A549 (cell line): ENCODE data around the gene PIR. TPM values are rescaled to one million over a fixed set of nuclear protein-coding genes. Genes with fewer than 3 reads are reported as not detected.
A peak's percentile ranks its signal among the peaks of the same experiment; 100 is the strongest.

ENCODE experiments used
- ATAC-seq, 2 experiments: fragments of 200-7000 bp in 1 of 2; fragments of >200 bp in 1 of 2; cut with Nextera tagmentation in 1 of 2; cut with Tn5 transposase in 1 of 2; 3 replicates each; pipeline versions ENCODE4 v1.8.0 to v1.9.1; 2018 to 2020; ENCODE audit warnings: mild to moderate bottlenecking in 1 of 2, moderate library complexity in 1 of 2
- CTCF ChIA-PET: fragments of 300-600 bp; sonication (Branson Sonifier 250); formaldehyde crosslinking; extraction: SDS; loops from one replicate; lab custom pipeline; 2021; ENCODE audit warnings: antibody characterized with exemption, inconsistent platforms; lab: Yijun Ruan, JAX
- POLR2A ChIA-PET: fragments of 350-600 bp; formaldehyde crosslinking; extraction: SDS; loops from one replicate; lab custom pipeline; 2021; ENCODE audit warnings: antibody characterized with exemption, inconsistent platforms; lab: Yijun Ruan, JAX
- DNase-seq, 2 experiments: peaks; one replicate each; pipeline versions ENCODE4 v3.0.0 to v3.0.0-alpha.2; 2011 to 2016; ENCODE audit warnings: low read depth in 1 of 2, low spot score in 1 of 2
- FAIRE-seq: peaks from 2 replicates; lab custom pipeline; 2011; peaks lifted over from hg19 to GRCh38; lab: Jason Lieb, UNC
- H3K27ac ChIP-seq, 2 experiments: fragments of >200 bp; sonication (Bioruptor Twin); formaldehyde crosslinking; 3 replicates each; pipeline ENCODE4 v1.5.1; 2016 to 2017
- H3K4me1 ChIP-seq: fragments of >200 bp; sonication (Bioruptor Twin); formaldehyde crosslinking; 3 replicates; pipeline ENCODE4 v1.6.1; 2016
- H3K4me2 ChIP-seq: fragments of >200 bp; sonication (Bioruptor Twin); formaldehyde crosslinking; 3 replicates; pipeline ENCODE4 v1.6.1; 2016
- H3K4me3 ChIP-seq: fragments of >200 bp; sonication (Bioruptor Twin); formaldehyde crosslinking; 3 replicates; pipeline ENCODE4 v1.5.1; 2016
- H3K9me3 ChIP-seq: fragments of >200 bp; sonication (Bioruptor Twin); formaldehyde crosslinking; 3 replicates; pipeline ENCODE4 v1.6.1; 2016
- BHLHE40 ChIP-seq: IDR thresholded peaks from 2 replicates; pipeline ENCODE4 v1.6.1; 2012; ENCODE audit warnings: low read depth, low read length, inconsistent platforms
- CHD2 ChIP-seq: fragments of 150-350 bp; IDR thresholded peaks from 2 replicates; pipeline ENCODE4 v1.6.1; 2014; ENCODE audit warnings: low read length; ENCODE audit not compliant: partially characterized antibody
- CHD4 ChIP-seq: fragments of 200-600 bp; sonication (generic); IDR thresholded peaks from 2 replicates; pipeline ENCODE4 v1.6.1; 2016; ENCODE audit warnings: antibody characterized with exemption, mild to moderate bottlenecking, borderline replicate concordance
- EHF ChIP-seq: fragments of 250-450 bp; sonication (Bioruptor Pico); IDR thresholded peaks from 2 replicates; pipeline ENCODE4 v1.5.0; 2020; ENCODE audit warnings: mild to moderate bottlenecking
- EHMT2 ChIP-seq: fragments of 200-600 bp; sonication (generic); IDR thresholded peaks from 2 replicates; pipeline ENCODE4 v1.6.1; 2016; ENCODE audit warnings: antibody characterized with exemption, low read depth, mild to moderate bottlenecking, moderate library complexity
- ESRRA ChIP-seq: fragments of 150-350 bp; IDR thresholded peaks from 2 replicates; pipeline ENCODE4 v1.6.1; 2014; ENCODE audit warnings: mild to moderate bottlenecking, low read length, borderline replicate concordance
- FOSL2 ChIP-seq, 2 experiments: fragments of 450-650 bp in 1 of 2; fragments of >200 bp in 1 of 2; sonication (Bioruptor Twin) in 1 of 2; formaldehyde crosslinking; IDR thresholded peaks; 2 replicates each; pipeline versions ENCODE4 v1.5.0 to v1.6.1; 2016 to 2020; ENCODE audit warnings: mild to moderate bottlenecking in 1 of 2, moderate library complexity in 1 of 2
- HEYL ChIP-seq: fragments of 250-450 bp; sonication (Bioruptor Pico); IDR thresholded peaks from 2 replicates; pipeline ENCODE4 v1.8.0; 2021; ENCODE audit warnings: mild to moderate bottlenecking, moderate library complexity
- HOXB5 ChIP-seq: fragments of 250-450 bp; sonication (Bioruptor Pico); IDR thresholded peaks from 2 replicates; pipeline ENCODE4 v1.5.0; 2020; ENCODE audit warnings: mild to moderate bottlenecking, moderate library complexity
- JUN ChIP-seq, 2 experiments: fragments of >200 bp; sonication (Bioruptor Twin); formaldehyde crosslinking; IDR thresholded peaks; 2 replicates in 1 of 2; 3 replicates in 1 of 2; pipeline ENCODE4 v1.6.1; 2016 to 2017
- JUNB ChIP-seq: fragments of >200 bp; sonication (Bioruptor Twin); formaldehyde crosslinking; IDR thresholded peaks from 2 replicates; pipeline ENCODE4 v1.6.1; 2016
- KDM1A ChIP-seq: fragments of 200-600 bp; sonication (generic); IDR thresholded peaks from 2 replicates; pipeline ENCODE4 v1.6.1; 2016; ENCODE audit warnings: low read depth, mild to moderate bottlenecking
- KDM5A ChIP-seq: fragments of 200-600 bp; sonication (generic); IDR thresholded peaks from 2 replicates; pipeline ENCODE4 v1.6.1; 2016; ENCODE audit warnings: antibody characterized with exemption, mild to moderate bottlenecking
- MAFK ChIP-seq: fragments of 450-650 bp; IDR thresholded peaks from 2 replicates; pipeline ENCODE4 v1.6.1; 2014; ENCODE audit not compliant: partially characterized antibody
- MAX ChIP-seq: IDR thresholded peaks from 2 replicates; pipeline ENCODE4 v1.6.1; 2012
- NFE2L2 ChIP-seq: fragments of 150-350 bp; conservative IDR thresholded peaks from 2 replicates; pipeline ENCODE4 v1.6.1; 2014; ENCODE audit warnings: low read length
- NPAS2 ChIP-seq: fragments of 250-450 bp; sonication (Bioruptor Pico); IDR thresholded peaks from 2 replicates; pipeline ENCODE4 v1.8.0; 2022; ENCODE audit warnings: mild to moderate bottlenecking, moderate library complexity, borderline replicate concordance
- POLR2AphosphoS2 ChIP-seq: conservative IDR thresholded peaks from 2 replicates; pipeline ENCODE4 v1.6.1; 2012; ENCODE audit warnings: low read length, improper control_type of control experiment, inconsistent platforms
- RAD21 ChIP-seq, 2 experiments: fragments of >200 bp in 1 of 2; sonication (Bioruptor Twin) in 1 of 2; formaldehyde crosslinking in 1 of 2; IDR thresholded peaks in 1 of 2; conservative IDR thresholded peaks in 1 of 2; 2 replicates in 1 of 2; 3 replicates in 1 of 2; pipeline ENCODE4 v1.6.1; 2012 to 2018; ENCODE audit warnings: inconsistent platforms in 1 of 2
- RARB ChIP-seq: fragments of 250-450 bp; sonication (Bioruptor Pico); IDR thresholded peaks from 2 replicates; pipeline ENCODE4 v1.8.0; 2021; ENCODE audit warnings: mild to moderate bottlenecking, moderate library complexity
- TFCP2L1 ChIP-seq: fragments of 250-450 bp; sonication (Bioruptor Pico); IDR thresholded peaks from 2 replicates; pipeline ENCODE4 v1.5.0; 2021; ENCODE audit warnings: mild to moderate bottlenecking
- USF2 ChIP-seq: fragments of 450-650 bp; IDR thresholded peaks from 2 replicates; pipeline ENCODE4 v1.6.1; 2014; ENCODE audit warnings: antibody characterized with exemption
- ZC3H11A ChIP-seq: fragments of 450-650 bp; IDR thresholded peaks from 2 replicates; pipeline ENCODE4 v1.6.1; 2014; ENCODE audit warnings: antibody characterized with exemption, mild to moderate bottlenecking
- ZFP36 ChIP-seq: fragments of 450-650 bp; IDR thresholded peaks from 2 replicates; pipeline ENCODE4 v1.6.1; 2014; ENCODE audit warnings: borderline replicate concordance; ENCODE audit not compliant: partially characterized antibody
- WGBS: methylation state at CpG from one replicate; pipeline ENCODE4 v1.1.6; 2017; ENCODE audit errors: missing lambda C conversion rate; 5-methylcytosine and 5-hydroxymethylcytosine counted together
- polyA plus RNA-seq, 4 experiments: library from polyadenylated mRNA; depleted of rRNA in 3 of 4; stranded (reverse); fragments of >200 nt; fragmentation: RNase III in 1 of 4; extraction: RNeasy Plus Mini Kit Qiagen cat#74134 plus additional on column Dnase treatment in 1 of 4; gene quantifications; 2 replicates in 3 of 4; 3 replicates in 1 of 4; pipeline ENCODE4 v1.2.3, GENCODE V29; 2011 to 2017
- TF ChIP-seq, protein P1 (sequence below): fragments of >200 bp; sonication (Bioruptor Twin); formaldehyde crosslinking; IDR thresholded peaks from 2 replicates; pipeline ENCODE4 v1.6.1; 2016
- TF ChIP-seq, protein P2 (sequence below): fragments of >200 bp; sonication (Bioruptor Twin); formaldehyde crosslinking; IDR thresholded peaks from 3 replicates; pipeline ENCODE4 v1.5.1; 2016
- TF ChIP-seq, protein P3 (sequence below): IDR thresholded peaks from 2 replicates; pipeline ENCODE4 v1.6.1; 2012; ENCODE audit warnings: low read depth, borderline replicate concordance

PIR gene
- polyA plus RNA-seq, 2 of the 4 experiments (the other 2 are of a cell fraction): 62.7 to 120 TPM

GRCh38 chrX:15529165-15529564 is 36.0 kb upstream of the PIR start:
- DNase-seq (no peak), ATAC-seq (no peak), FAIRE-seq (peak; percentile 79)
- Histone ChIP-seq H3K4me2 (no peak overlapping the region), H3K27ac (no peak overlapping the region), H3K4me1 (no peaks in the 10 kb centered on the region), H3K9me3 (no peaks in the 10 kb centered on the region), H3K4me3 (no peak overlapping the region)
- no peak for TF ChIP-seq HOXB5 (CRISPR knock-in tag)
- no peak for TF ChIP-seq HEYL (CRISPR knock-in tag)
- TF ChIP-seq JUNB: no peak
- TF ChIP-seq BHLHE40: no peak
- TF ChIP-seq USF2: no peak
- no peak for TF ChIP-seq MAFK
- TF ChIP-seq POLR2AphosphoS2: no peak
- no peak for TF ChIP-seq MAX
- no peak for TF ChIP-seq CHD2
- TF ChIP-seq KDM1A: no peak
- CTCF ChIA-PET: interaction anchor here (0.9 to 1.4 kb wide), 2 partner anchors 62 to 180 kb away, joined by 3 read pairs; no protein-coding TSS in a partner anchor
- POLR2A ChIA-PET: no interaction called here

DNA sequence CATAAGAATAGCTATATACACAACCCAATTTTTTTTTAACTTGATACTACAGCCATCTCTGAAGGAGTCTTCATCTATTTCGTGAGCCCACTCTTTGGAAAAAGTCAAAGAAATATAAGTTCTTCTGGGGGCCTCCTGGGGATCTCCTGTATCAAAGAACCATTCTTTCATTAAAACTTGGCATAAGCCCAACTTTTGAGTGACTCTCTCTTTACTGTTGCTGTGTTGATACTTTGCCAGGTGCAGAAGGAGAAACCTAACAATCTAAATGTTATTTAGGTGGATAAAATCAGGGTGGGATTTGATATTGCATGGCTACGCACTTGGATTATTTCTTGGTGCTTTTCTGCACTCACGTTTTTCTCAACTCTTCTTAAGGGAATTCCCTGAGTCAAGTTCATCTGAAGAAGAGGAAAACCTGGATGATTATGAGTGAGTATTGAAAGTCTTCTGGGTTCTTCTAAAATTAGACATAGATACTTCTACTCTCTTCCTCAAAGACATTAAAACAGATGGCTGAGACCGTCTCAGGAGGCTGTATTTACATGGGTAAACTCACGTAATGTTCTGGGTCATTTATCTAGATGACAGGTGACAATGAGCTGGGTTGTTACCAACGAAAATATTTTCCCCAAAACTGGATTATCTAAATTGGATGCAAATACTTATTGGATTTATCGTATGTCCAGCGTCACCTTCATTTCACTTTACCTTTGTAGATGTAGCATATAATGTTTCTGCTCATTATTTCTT is 32.7 kb upstream of the PIR start:
- 42% methylated on average over 8 of the region's 8 CpGs for WGBS
- TF ChIP-seq, protein P1, sequence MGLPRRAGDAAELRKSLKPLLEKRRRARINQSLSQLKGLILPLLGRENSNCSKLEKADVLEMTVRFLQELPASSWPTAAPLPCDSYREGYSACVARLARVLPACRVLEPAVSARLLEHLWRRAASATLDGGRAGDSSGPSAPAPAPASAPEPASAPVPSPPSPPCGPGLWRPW: no peak
- no peak for TF ChIP-seq RAD21 (conservative IDR thresholded peaks at IDR 0.05 in 1 of 2, IDR thresholded peaks at IDR 0.05 in 1 of 2)
- TF ChIP-seq KDM5A: no peak
- no peak for TF ChIP-seq RARB (CRISPR knock-in tag)
- no peak for TF ChIP-seq JUN (IDR thresholded peaks at IDR 0.05)
- TF ChIP-seq, all 56 proteins: peak for 0
- no peak overlapping the region for H3K4me2 ChIP-seq
- H3K4me3 ChIP-seq: no peak overlapping the region
- POLR2A ChIA-PET: no interaction called here
- no peak overlapping the region for H3K27ac ChIP-seq
- FAIRE-seq (peak; percentile 96), DNase-seq (no peak), ATAC-seq (no peak)
- no peaks in the 10 kb centered on the region for H3K9me3 ChIP-seq
- H3K4me1 ChIP-seq: no peaks in the 10 kb centered on the region
- CTCF ChIA-PET: interaction anchor here (1.1 kb wide), 1 partner anchor 24 kb away, joined by 4 read pairs; no protein-coding TSS in a partner anchor

DNA sequence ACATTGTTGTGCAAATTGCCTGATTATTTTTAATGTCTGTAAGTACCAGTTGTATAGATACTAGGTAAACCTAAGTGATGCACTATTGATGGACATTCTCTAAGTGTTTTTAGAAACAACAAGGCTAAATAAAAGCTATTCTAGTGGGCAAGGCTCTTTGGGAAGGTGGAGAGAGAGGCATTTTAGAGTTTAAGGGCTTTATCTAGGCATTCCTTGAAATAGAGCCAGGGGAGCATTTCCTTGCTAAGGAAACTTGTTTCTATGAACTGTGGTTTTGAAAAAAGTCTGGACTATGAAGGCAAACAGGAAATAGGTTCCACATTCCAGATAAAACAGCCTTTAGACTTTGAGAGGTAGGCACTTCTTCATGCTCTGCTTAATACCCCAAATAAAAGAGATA is 31.3 kb upstream of the PIR start:
- no peak for ATAC-seq
- ChIA-PET CTCF (interaction anchor here (1.2 kb wide), 2 partner anchors 18 to 31 kb away, joined by 3 to 4 read pairs; partner anchors contain the start of gene PIR), POLR2A (no interaction called here)
- Histone ChIP-seq H3K27ac (no peak overlapping the region), H3K4me2 (no peak overlapping the region), H3K9me3 (no peaks in the 10 kb centered on the region), H3K4me1 (no peaks in the 10 kb centered on the region), H3K4me3 (no peak overlapping the region)
- no peak for TF ChIP-seq MAX
- TF ChIP-seq NFE2L2: no peak
- no peak for TF ChIP-seq ZC3H11A
- FAIRE-seq: no peak
- DNase-seq: no peak

DNA sequence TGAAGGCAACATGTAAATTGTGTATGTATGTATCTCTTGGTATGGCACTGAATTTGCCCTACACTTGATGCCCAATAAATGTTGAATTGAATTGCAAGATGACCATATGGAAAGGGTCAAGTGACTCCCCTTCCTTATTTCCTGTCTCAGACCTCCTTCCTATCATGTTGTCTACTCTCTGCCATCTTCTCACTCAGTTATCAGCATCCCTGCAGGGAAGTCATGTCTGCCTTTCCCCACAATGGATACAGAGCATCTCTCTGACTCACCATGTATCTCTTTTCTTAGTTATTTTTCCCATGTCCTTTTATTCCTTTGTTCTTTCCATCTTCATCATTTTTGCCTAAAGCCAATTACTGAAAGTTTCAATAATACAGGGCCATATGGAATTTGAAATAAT is 30.0 kb upstream of the PIR start:
- FAIRE-seq: peak; percentile 56
- POLR2A ChIA-PET: no interaction called here
- no peak overlapping the region for H3K27ac ChIP-seq
- TF ChIP-seq ZFP36: no peak
- no peak for TF ChIP-seq FOSL2 (IDR thresholded peaks at IDR 0.05)
- no peak for TF ChIP-seq FOSL2 (CRISPR knock-in tag; IDR thresholded peaks at IDR 0.05)
- TF ChIP-seq CHD4: no peak
- no peak for TF ChIP-seq EHMT2
- no peak for TF ChIP-seq MAFK
- no peak for TF ChIP-seq ZC3H11A
- TF ChIP-seq EHF (CRISPR knock-in tag): no peak
- TF ChIP-seq, protein P2, sequence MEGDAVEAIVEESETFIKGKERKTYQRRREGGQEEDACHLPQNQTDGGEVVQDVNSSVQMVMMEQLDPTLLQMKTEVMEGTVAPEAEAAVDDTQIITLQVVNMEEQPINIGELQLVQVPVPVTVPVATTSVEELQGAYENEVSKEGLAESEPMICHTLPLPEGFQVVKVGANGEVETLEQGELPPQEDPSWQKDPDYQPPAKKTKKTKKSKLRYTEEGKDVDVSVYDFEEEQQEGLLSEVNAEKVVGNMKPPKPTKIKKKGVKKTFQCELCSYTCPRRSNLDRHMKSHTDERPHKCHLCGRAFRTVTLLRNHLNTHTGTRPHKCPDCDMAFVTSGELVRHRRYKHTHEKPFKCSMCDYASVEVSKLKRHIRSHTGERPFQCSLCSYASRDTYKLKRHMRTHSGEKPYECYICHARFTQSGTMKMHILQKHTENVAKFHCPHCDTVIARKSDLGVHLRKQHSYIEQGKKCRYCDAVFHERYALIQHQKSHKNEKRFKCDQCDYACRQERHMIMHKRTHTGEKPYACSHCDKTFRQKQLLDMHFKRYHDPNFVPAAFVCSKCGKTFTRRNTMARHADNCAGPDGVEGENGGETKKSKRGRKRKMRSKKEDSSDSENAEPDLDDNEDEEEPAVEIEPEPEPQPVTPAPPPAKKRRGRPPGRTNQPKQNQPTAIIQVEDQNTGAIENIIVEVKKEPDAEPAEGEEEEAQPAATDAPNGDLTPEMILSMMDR: no peak
- TF ChIP-seq TFCP2L1 (CRISPR knock-in tag): no peak
- no peak for TF ChIP-seq CHD2
- TF ChIP-seq JUNB: no peak
- TF ChIP-seq, protein P3, sequence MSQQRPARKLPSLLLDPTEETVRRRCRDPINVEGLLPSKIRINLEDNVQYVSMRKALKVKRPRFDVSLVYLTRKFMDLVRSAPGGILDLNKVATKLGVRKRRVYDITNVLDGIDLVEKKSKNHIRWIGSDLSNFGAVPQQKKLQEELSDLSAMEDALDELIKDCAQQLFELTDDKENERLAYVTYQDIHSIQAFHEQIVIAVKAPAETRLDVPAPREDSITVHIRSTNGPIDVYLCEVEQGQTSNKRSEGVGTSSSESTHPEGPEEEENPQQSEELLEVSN: no peak
- no peak for TF ChIP-seq NPAS2 (CRISPR knock-in tag)
- no peak for TF ChIP-seq RAD21 (conservative IDR thresholded peaks at IDR 0.05 in 1 of 2, IDR thresholded peaks at IDR 0.05 in 1 of 2)
- no peak for TF ChIP-seq ESRRA

More for the DNA sequence above, 30.0 kb upstream of the PIR start:
- no peak overlapping the region for H3K4me2 ChIP-seq
- H3K4me1 ChIP-seq: no peaks in the 10 kb centered on the region
- H3K4me3 ChIP-seq: no peak overlapping the region
- no peak for DNase-seq
- CTCF ChIA-PET: interaction anchor here (1.2 to 1.5 kb wide), 2 partner anchors 17 to 25 kb away, joined by 3 read pairs; no protein-coding TSS in a partner anchor
- H3K9me3 ChIP-seq: no peaks in the 10 kb centered on the region
- ATAC-seq: no peak
